ENCODE measurements around the gene PIP4K2A.

- TF ChIP-seq CTCF (IDR thresholded peaks at IDR 0.05), result no peak
- no peak for TF ChIP-seq EP300 (IDR thresholded peaks at IDR 0.05)
- TF ChIP-seq POLR2A (IDR thresholded peaks at IDR 0.05), result no peak
- TF ChIP-seq POLR2AphosphoS5 (IDR thresholded peaks at IDR 0.05), result no peak
Observed at GRCh38 chr10:22647244-22647643, 67.1 kb downstream of the PIP4K2A start.

All from suprapubic skin (tissue), 4 donors.